SHP77 (cell line): Measurements from ENCODE around the gene TM9SF3.
"Not testable (repeated sequence)": the region's sequence is repeated elsewhere in the genome, so short reads cannot be mapped to it uniquely, and the experiment has no call there.

ENCODE experiments used
- DNase-seq, 2 experiments: peaks; one replicate each; lab custom pipeline; 2025; lab: John Stamatoyannopoulos, UW

The TM9SF3 gene

DNA sequence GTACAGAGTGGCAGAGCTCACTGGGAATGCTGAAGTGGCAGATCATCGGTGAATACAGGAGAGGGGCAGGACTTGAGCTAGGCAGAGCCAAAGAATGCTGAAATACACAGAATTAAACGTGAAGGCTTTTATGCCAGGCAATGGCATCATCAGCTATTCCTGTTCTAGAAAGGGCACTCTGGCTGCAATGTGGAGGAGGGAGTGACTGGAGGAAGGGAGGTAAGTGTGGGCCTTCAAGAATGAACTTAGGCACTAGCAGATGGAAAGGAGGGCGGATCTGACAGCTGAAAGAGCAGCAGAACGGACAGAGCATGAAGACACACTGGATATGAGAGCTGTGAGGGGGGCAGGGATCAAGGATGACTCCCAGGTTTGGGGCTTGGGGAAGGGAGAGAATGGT, 12.0 kb upstream of the TM9SF3 start:
- no peak for DNase-seq

DNA sequence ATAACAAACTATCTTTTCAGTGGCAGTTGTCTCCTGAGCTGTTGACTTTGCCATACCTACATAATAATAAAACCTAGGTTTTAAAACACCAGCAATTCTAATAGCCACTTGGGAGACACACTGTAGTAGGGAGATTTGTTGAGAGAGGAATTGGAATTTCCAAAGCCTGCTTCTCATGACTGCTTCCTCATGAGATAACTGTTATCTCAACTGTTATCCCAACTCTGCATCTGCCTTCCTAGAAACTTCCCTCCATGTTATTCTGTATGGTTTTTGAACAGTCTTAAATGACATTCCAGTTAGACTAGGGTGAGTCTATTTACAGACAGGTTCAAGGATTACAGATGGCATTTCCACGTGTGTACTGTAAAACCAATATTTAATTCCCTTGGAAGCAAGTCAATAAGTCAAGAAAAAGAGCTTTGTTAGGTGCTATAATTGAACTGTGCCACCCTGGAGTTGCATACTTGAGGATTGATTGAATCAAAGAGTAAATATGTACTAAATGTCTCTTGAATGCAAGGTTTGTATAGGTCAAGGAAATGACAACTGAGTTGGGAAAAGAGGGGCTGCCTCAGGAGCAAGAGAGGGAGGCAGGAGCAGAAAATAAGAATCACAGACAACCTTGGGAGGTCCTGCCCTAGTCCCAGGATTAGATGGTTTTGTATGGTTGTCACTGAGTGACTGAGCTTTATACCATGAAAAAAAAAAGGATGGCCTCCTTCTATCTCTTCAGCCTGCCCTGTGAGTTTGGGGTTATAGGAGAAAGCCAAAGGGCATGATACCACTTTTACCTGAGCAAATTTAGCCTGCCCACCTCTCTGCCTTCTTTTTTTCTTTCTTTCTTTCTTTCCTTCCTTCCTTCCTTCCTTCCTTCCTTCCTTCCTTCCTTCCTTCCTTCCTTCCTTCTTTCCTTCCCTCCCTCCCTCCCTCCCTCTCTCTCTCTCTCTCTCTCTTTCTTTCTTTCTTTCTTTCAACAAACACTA, 9.9 kb upstream of the TM9SF3 start:
- DNase-seq: no peak

DNA sequence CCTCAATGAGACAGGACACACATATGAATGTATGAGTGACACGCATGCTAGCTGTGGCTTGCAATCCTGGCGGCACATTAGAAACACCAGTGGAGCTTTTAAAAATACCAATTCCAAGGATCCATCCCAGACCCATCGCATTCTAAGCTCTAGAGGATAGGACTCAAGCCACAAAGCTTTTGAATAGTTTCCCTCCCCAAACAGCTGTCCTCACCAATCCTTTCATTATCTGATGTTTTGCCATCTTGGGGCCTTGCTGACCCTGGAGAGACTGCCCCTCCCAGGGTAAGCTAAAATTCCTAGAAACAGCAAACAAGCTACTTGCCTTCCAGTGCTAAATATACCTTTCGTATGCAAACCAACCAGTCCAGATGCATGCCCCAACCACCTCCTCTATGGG, 8.9 kb upstream of the TM9SF3 start:
- no peak for DNase-seq

DNA sequence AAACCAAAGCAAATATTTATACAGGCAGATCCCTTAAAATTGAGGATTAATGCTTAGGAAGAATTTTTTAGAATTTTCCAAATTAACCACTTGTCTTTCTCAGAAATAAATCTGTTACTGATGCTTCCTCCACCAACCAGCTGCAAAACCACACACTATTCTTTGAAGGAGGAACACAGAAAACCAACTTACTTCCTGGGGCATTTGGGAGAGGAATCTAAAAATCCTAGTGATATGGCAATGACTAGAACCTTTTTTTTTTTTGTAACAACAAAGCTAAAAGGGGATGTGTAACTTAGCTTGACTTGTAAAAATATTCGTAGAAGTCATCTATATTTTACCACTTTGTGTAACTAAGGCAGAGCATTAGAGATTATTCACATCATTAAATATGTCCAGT, 5.1 kb upstream of the TM9SF3 start:
- no peak for DNase-seq

DNA sequence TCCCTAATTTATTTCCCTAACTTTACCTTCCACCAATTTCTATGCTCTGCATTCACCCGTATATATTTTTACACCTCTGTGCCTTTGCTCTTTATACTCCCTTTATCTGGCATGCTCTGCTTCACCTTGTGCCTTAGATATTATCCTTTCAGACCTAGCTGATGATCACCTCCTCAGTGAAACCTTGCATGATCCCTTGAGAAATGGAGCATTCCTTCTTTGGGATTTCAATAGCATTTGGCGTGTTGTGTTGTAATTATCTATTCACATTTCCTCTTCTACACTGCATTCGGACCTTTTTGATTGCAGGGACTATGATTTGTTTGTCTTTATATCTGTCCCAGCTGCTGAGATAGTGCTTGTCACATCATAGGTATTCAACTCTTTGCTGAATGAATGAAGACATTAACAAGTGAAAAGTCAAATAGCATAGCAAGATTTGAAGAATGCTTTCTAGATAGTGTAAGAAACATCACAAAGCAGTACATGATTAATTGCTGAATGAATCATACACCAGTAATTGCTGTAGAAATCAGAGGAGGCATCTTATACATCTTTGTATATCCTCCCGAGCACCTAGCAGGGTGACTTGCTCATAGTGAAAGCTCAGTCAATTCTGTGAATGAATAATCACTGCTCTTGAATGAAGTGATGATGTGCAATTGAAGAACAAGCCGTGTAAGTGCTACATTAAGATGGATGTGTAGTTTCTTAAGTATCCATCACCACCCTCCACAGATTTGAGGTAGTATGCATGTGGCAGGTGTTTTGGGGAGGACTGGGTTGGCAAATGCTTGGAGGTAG, 2.0 kb upstream of the TM9SF3 start:
- no peak for DNase-seq

DNA sequence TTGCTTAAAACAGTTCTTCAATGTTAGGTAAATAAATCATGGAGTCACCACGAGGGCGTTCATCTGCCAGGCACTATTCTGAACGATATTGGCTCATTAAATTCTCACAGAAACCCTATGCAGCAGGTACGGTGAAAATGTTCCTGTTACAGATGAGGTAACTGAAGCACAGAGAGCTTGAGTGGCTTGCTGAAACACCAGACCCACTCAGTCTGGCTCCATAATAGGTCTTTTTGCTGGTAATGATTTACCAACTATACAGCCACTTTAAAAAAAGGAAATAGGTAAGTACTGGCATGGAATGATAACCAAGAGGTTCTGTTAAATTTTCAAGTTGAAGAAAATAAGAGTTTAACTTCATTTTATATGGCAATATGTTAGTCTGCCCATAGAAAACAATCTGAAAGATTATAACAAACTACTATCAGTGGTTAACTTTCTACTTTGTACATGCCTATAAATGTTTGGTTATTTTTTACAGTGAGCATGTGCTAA, 1.3 kb upstream of the TM9SF3 start:
- DNase-seq: no peak

DNA sequence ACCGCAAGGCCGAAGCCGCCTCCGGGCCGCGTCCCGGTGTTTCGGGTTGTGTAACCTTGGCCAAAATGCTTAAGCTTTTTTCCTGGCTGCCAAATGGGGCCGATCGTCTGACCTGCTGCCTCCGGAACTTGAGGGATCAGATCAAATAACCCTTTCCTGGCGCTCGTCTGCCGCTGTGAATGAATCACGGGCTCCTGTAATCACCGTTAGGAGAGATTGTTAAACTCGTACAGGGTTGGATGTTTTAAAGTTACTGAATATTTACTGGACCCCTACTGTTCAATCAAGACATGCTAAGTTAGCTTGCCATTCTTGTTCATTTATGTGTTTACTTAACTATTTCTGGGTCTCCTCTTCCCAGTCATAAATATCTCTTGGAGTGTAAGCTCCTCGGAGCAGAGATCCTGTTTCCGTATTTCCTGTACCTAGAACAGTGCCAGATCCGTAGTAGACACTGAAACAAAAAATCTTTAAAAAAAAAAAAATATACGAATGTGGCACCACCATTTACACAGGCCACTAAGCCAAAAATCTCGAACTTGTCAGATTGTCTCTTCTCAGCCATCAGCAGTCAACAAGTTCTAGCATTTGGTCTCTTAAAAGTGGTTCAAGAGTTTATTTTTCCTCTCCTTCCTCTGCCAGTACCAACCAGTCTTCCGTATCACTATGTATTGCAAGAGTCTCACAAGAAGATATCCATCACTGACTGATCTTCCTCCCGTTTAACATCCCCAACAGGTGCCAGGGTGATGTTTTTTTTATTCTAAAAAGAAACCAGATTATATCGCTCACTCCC, 650 bp upstream of the TM9SF3 start:
- DNase-seq: peak; percentile 59 to 66

DNA sequence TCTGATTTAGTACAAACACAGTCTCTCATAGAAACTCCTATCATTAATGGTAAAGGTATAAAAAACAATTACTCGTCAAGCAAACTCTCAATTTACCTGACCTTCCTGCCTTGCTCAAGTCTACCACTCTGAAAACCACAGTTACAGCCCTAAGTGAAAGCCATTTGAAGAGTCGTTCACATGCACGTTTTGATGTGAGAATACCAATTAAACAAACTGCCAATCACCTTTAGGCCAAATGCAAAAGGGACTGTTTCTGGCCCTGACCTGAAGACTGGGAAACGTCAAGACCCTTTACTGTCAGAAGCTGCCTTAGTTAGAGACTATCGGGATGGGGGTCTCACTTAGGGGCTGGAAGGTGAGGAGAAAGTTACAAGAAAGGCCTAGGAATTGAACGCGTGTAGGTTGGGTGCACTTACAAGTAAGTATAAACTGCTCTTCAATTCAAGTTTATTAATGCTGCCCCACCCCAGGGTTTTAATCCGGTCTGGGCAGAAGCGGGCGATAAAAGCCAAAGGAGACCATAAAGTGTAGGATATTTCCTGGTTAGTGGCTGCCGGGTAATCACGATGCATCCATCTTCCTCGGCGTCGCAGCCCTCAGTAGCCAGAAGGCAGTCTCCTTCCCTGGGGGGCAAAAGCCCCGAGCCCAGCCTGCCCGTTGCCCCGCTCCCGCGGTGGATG, 935 bp downstream of the TM9SF3 start:
- no peak for DNase-seq

DNA sequence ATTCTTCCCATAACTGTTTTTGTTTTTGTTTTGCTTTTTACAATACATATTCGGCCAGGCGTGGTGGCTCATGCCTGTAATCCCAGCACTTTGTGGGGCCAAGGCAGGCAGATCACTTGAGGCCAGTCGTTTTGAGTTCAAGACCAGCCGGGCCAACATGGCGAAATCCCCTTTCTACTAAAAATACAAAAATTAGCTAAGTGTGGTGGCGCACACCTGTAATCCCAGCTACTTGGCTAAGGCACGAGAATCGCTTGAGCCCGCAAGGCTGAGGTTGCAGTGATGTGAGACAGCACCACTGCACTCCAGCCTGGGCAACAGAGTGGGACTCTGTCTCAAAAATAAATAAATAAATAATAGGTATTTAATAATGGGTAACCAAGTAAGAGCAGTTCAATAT, 2.3 kb downstream of the TM9SF3 start:
- DNase-seq: no peak

DNA sequence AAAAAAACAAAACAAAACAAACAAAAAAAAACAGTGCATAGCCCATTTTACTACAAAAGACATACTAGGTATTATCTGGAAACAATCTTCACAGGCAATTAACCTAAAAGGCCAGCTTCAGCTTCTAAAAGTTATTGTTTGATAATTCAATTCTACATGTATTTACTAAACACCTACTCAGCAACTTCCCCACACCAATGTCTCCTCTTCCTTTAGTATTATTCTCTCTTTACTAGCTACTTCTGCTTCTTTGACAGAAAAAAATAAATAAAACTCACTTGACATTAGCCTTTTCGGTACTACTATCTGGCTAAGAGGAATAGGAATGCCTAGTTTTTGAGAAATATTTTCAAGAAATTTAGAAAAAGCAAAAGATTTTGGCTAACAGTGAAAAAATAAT, 2.8 kb downstream of the TM9SF3 start:
- no peak for DNase-seq

DNA sequence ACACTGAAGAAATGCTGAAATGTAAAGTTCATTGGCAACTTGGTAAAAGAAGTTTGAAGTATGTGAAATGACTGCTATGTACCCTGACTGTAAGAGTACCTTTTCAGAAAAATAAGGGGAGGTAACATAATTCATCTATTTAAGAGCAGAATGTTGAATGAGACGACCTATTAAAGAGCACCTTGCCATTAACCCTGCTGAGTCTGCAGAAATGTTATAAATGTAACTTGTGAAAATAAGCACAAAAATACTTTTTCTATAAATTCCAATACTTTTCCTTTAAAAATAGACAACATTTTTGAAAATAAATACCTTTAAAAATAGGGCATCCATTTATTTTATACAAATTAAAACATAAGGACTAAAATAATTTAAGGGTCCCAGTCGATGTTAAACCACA, 7.7 kb downstream of the TM9SF3 start:
- DNase-seq: no peak

DNA sequence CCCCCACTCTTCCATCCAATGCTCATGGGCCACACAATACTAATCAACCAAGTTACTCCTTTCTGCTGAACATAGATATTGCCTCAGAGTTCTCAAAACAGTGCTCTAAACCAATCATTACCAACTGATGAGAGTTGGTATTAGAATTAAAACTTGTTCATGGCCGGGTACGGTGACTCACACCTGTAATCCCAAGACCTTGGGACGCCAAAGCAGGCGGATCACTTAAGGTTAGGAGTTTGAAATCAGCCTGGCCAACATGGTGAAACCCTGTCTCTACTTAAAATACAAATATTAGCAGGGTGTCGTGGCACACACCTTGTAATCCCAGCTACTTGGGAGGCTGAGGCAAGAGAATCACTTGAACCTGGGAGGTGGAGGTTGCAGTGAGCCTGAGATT, 8.2 kb downstream of the TM9SF3 start:
- DNase-seq: no peak

DNA sequence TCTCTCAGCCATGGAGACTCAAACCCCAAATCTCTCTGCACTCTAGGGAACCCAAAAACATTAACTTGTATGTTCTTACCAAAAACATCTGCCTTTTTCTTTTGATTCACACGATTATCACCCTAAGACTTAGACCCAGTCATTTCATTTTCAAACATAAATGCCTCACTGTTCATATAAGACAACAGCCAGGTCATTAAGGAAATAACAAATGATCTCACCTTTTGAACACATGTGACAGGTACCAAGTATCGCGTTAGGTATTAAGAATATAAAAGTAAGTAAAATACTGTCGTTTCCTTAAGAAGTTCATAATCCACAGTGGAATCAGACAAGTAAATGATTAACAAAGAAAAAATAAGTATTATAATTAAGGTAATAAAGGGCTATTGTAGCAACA, 8.8 kb downstream of the TM9SF3 start:
- no peak for DNase-seq

DNA sequence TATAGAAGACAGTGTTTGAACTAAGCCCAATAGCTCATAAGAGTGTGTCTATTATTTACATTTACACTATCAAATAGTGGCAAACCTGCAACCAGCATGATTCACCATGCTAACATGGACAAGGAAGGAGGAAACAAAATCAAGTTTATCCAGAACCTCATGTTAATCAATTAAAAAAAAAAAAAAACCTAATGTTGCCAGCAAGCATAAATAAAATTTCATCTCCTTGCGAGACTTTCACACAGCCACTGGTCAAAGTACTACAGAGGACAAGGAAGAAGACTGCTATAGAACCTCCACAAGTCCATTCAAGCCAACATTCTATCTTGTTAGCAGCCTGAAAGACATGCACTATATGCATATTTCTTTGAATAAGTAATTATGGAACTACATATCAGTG, 9.7 kb downstream of the TM9SF3 start:
- DNase-seq: no peak

DNA sequence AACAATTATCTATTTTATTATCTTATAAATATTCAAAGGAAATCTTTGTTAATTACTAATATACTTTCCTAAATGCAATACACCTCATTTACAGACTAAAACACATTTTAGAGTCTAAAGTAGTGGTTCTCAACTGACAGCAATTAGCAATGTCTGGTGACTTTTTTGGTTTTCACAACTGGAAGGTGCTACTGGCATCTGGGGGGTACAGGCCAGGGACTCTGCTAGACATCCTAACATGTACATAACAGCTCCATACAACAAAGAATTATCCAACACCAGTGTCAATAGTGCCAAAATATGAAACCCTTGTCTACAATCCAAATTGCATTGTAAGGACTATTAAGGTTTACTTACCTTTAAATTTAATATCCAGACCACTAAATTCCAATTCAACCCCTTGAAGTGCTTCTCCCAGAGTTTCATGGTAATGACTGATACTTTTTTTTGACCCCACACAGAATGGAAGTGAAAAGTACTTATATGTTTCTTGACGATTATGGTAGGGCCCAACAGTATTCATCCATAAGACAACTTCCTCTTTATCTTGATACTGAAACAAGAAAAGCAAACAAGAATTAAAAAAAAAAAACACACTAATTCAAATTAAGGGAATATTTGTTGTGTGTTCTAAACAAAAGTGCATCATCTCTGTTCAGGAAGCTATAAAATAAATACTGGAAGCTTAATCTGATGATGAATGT, 10.4 kb downstream of the TM9SF3 start:
- no peak for DNase-seq

DNA sequence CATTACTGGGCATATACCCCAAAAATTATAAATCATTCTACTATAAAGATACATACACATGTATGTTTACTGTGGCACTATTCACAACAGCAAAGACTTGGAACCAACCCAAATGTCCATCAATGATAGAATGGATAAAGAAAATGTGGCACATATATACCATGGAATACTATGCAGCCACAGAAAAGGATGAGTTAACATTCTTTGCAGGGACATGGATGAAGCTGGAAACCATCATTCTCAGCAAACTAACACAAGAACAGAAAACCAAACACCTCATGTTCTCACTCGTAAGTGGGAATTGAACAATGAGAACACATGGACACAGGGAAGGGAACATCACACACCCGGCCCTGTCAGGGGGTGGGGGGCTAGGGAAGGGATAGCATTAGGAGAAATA, 12.2 kb downstream of the TM9SF3 start:
- not testable (repeated sequence) for DNase-seq

DNA sequence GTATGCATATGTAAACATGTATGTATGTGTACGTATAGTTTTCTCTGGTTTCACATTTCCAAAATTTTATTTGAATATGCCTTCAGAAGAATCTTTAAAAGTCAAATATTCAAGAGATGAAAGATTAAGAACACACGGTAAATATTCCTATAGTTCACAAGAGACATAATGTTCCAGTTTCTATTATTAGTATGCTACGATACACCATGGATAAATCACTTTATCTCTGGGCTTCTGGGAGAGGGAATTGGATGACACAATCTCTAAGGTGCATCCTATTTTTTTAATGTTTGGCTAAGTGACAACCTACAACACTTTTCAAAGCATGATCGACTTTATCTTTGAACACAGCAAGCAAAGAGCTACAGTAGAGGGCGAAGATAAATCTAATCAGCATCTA, 13.8 kb downstream of the TM9SF3 start:
- DNase-seq: no peak

DNA sequence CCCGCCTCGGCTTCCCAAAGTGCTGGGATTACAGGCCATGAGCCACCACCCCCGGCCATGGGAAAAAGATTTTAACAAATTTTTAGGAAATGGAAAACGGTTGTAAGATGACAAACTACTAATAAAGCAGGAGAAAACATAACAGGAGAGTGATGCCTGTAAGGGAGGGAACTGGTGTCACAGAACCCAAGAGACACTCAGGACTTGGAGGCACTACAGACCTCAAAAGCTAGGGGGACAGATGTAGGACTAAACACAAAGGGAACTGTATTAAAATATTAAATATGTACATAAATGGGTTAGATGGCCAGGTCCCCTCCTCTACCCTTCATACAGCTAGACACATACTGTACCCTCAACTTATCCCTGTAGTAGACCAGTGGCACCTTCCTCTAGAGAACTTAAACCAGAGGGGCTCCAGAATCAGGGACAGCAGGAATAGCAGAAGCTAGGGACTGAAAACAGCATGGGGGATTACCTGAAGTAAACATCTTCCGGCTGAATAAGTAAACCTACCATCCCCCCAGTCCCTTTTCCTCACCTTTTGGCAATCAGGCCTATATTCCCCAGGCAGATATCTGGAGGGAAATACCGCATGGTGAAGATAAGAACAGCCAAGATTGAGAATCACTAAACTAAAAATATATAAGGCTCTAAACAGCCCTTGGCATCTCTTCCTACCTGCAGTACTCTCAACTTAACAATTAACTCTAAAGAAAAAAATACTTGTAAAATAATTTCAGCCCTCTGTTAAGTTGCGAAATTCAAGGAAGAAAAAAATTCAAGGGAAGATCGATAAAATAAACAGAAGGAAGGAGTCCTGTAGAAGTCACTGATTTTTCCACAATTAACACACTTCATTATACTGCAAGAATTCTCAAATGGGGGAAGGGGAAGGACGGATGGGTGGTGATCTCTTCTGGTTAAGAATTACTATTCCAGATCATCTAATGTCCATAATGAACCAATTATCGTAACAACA, 15.5 kb downstream of the TM9SF3 start:
- DNase-seq: no peak

DNA sequence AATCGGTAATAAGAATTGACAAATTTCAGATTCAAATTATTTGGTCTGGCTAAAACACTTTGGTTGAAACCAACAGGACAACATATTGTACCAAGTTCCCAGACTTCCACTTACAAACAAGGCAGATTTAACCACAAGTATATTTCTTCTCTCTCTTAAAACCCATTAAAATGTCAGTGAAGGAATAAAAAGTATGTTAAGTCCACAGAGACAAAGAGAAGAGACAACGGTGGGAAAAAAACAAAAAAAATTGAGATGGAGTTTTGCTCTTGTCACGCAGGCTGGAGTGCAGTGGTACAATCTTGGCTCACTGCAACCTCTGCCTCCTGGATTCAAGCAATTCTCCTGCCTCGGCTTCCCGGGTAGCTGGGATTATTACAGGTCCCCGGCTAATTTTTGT, 16.3 kb downstream of the TM9SF3 start:
- DNase-seq: no peak

DNA sequence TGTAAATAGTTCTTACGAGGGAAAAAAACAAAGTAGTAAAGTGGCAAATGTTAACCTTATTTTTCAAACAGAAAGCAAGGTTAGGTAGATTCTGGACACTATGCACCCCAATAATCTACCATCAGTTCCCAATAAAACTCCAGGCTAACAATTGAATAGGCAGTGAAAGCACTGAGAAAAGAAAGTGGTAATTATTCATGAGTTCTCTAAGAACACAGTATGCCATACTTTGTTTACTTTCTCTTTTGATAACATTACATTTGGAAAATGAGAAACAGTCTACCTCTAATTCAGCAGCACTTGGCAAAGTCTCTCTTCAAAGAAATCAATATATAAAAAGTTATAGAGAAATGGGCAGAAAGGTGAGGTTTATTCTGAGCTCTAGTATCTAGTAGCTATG, 18.4 kb downstream of the TM9SF3 start:
- DNase-seq: no peak
